Smooth muscle cell (in vitro differentiated cells): Measurements from ENCODE around the gene SMTNL2. TPM values are rescaled to one million over a fixed set of nuclear protein-coding genes. Genes with fewer than 3 reads are reported as not detected.

ENCODE experiments used
- DNase-seq: peaks from one replicate; lab custom pipeline; 2025; ENCODE audit not compliant: unreplicated experiment; lab: John Stamatoyannopoulos, UW
- H2AFZ ChIP-seq: fragments of 200-600 bp; sonication (generic); 2 replicates; pipeline ENCODE4 v1.6.0; 2016; ENCODE audit warnings: antibody characterized with exemption, low read depth, mild to moderate bottlenecking
- H3F3A ChIP-seq: fragments of 200-600 bp; sonication (generic); 2 replicates; pipeline ENCODE4 v1.6.0; 2017; ENCODE audit warnings: antibody characterized with exemption, low read depth
- H3K27ac ChIP-seq: fragments of 200-600 bp; sonication (generic); 2 replicates; pipeline ENCODE4 v1.5.1; 2016; ENCODE audit warnings: low read depth, mild to moderate bottlenecking
- H3K27me3 ChIP-seq: fragments of 200-600 bp; sonication (generic); 2 replicates; pipeline ENCODE4 v1.6.1; 2016; ENCODE audit warnings: low read depth, mild to moderate bottlenecking
- H3K36me3 ChIP-seq: fragments of 200-600 bp; sonication (generic); 2 replicates; pipeline ENCODE4 v1.5.1; 2016; ENCODE audit warnings: low read depth
- H3K4me1 ChIP-seq: fragments of 200-600 bp; sonication (generic); 2 replicates; pipeline ENCODE4 v1.5.1; 2016; ENCODE audit warnings: low read depth
- H3K4me2 ChIP-seq: fragments of 200-600 bp; sonication (generic); 2 replicates; pipeline ENCODE4 v1.6.0; 2016; ENCODE audit warnings: mild to moderate bottlenecking
- H3K4me3 ChIP-seq: fragments of 200-600 bp; sonication (generic); 2 replicates; pipeline ENCODE4 v1.5.1; 2016; ENCODE audit warnings: mild to moderate bottlenecking
- H3K79me2 ChIP-seq: fragments of 200-600 bp; sonication (generic); 2 replicates; pipeline ENCODE4 v1.6.0; 2016; ENCODE audit warnings: low read depth, mild to moderate bottlenecking
- H3K9ac ChIP-seq: fragments of 200-600 bp; sonication (generic); 2 replicates; pipeline ENCODE4 v1.6.0; 2016; ENCODE audit warnings: low read depth
- H3K9me3 ChIP-seq: fragments of 200-600 bp; sonication (generic); replicated peaks from 2 replicates; pipeline ENCODE4 v1.5.1; 2016; ENCODE audit warnings: low read depth
- H4K20me1 ChIP-seq: fragments of 200-600 bp; sonication (generic); 2 replicates; pipeline ENCODE4 v1.6.0; 2016; ENCODE audit warnings: low read depth
- WGBS: methylation state at CpG from one replicate; pipeline ENCODE4 v1.1.7; 2016; ENCODE audit warnings: low lambda C conversion rate; 5-methylcytosine and 5-hydroxymethylcytosine counted together
- polyA plus RNA-seq: library from polyadenylated mRNA; unstranded; fragments of >200 nt; fragmentation: Nextera tagmentation; extraction: Ambion mirVana; gene quantifications from 2 replicates; pipeline ENCODE4 v1.2.1, GENCODE V29; 2016
- total RNA-seq: library from RNA; depleted of rRNA; stranded (reverse); fragments of >200 nt; gene quantifications from 2 replicates; pipeline ENCODE4 v1.2.3, GENCODE V29; 2014
- TF ChIP-seq, protein P1 (sequence below): fragments of 200-600 bp; sonication (generic); IDR thresholded peaks from 2 replicates; pipeline ENCODE4 v1.5.1; 2017; ENCODE audit warnings: borderline replicate concordance, mild to moderate bottlenecking, antibody characterized with exemption; ENCODE audit not compliant: insufficient read depth, poor library complexity, severe bottlenecking

SMTNL2 gene
- total and polyA plus RNA-seq, 2 experiments from 2014 or later, result 5.1 to 8.3 TPM

DNA sequence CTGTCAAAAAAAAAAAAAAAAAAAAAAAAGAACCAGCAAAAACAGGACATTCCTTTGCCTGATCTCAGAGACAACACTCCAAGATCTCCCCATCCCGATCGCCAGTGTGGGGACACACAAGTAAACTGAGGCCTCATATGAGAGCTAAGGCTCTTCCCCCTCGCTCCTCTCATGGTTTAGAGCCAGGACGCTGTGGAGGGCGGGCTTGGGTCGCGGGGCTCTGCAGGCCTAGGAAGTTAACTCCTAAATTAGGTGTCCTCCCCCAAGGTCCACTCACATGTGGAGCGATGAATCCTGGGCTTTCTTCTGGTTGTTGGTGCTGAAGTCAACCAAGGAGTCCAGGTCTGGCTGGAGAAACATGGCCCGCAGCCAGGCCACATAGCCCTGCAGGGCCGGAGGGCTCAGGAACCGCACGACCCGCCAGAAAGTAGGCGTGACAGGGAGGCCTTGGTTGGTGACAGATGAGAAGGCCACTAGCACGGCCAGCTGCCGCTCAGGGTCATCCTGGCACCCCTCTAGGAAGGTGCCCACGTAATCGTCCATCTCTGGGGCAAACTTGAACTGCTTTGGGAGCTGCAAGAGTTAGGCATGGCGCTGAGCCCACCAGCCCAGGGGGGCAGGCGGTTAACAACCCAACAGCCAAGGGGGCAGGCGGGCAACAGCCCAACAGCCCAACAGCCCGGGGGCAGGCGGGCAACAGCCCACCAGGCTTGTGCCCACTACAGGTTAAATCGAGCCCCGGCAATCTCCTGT is 34.4 kb upstream of the SMTNL2 start:
- H3K27me3 ChIP-seq, result no peaks in the 10 kb centered on the region
- H3K4me3 ChIP-seq, result no peak overlapping the region
- no peak overlapping the region for H3K9ac ChIP-seq
- no peaks in the 10 kb centered on the region for H3K36me3 ChIP-seq
- H3K9me3 ChIP-seq, result no peaks in the 10 kb centered on the region
- WGBS, result 97% methylated on average over 25 of the region's 25 CpGs
- H3K79me2 ChIP-seq, result peaks cover 17% of the 10 kb centered on the region
- no peaks in the 10 kb centered on the region for H4K20me1 ChIP-seq
- H3K27ac ChIP-seq, result no peak overlapping the region
- H2AFZ ChIP-seq, result no peak overlapping the region
- no peaks in the 10 kb centered on the region for H3F3A ChIP-seq
- peaks cover 10% of the 10 kb centered on the region for H3K4me1 ChIP-seq
- no peak overlapping the region for H3K4me2 ChIP-seq
- DNase-seq, result no peak
- TF ChIP-seq, protein P1, sequence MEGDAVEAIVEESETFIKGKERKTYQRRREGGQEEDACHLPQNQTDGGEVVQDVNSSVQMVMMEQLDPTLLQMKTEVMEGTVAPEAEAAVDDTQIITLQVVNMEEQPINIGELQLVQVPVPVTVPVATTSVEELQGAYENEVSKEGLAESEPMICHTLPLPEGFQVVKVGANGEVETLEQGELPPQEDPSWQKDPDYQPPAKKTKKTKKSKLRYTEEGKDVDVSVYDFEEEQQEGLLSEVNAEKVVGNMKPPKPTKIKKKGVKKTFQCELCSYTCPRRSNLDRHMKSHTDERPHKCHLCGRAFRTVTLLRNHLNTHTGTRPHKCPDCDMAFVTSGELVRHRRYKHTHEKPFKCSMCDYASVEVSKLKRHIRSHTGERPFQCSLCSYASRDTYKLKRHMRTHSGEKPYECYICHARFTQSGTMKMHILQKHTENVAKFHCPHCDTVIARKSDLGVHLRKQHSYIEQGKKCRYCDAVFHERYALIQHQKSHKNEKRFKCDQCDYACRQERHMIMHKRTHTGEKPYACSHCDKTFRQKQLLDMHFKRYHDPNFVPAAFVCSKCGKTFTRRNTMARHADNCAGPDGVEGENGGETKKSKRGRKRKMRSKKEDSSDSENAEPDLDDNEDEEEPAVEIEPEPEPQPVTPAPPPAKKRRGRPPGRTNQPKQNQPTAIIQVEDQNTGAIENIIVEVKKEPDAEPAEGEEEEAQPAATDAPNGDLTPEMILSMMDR, result no peak

DNA sequence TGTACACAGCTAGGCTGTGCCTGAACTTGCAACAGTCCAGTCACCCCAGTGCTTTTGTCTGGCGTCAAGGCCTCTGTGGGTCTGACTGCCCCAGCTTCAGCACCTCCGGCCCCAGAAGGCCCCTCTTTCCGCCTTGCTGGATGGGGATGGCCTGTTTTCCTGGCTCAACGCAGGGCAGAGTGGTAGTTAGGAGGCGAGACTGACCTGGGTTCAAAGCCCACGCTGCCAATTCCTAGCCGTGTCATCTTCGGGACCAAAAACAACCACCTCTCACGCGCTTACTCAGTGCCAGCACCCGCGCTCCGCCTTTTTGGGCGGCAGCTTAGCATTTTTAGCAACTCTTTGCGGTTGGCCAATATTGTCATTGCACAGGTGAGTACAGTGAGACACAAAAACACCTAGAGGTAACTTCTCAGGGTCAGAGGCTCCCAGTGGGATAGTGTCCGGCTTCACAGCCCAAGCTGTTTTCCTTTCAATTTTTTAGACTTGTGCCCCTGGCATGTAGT is 33.7 kb upstream of the SMTNL2 start:
- H2AFZ ChIP-seq, result no peak overlapping the region
- H3K4me3 ChIP-seq, result no peak overlapping the region
- H3F3A ChIP-seq, result no peaks in the 10 kb centered on the region
- 98% methylated on average over 16 of the region's 16 CpGs for WGBS
- H3K4me1 ChIP-seq, result peaks cover 11% of the 10 kb centered on the region
- H3K4me2 ChIP-seq, result no peak overlapping the region
- no peaks in the 10 kb centered on the region for H3K9me3 ChIP-seq
- H3K36me3 ChIP-seq, result no peaks in the 10 kb centered on the region
- peaks cover 18% of the 10 kb centered on the region for H3K79me2 ChIP-seq
- no peak overlapping the region for H3K27ac ChIP-seq
- H3K9ac ChIP-seq, result no peak overlapping the region
- DNase-seq, result no peak
- no peaks in the 10 kb centered on the region for H4K20me1 ChIP-seq
- TF ChIP-seq, protein P1, result no peak
- H3K27me3 ChIP-seq, result no peaks in the 10 kb centered on the region

DNA sequence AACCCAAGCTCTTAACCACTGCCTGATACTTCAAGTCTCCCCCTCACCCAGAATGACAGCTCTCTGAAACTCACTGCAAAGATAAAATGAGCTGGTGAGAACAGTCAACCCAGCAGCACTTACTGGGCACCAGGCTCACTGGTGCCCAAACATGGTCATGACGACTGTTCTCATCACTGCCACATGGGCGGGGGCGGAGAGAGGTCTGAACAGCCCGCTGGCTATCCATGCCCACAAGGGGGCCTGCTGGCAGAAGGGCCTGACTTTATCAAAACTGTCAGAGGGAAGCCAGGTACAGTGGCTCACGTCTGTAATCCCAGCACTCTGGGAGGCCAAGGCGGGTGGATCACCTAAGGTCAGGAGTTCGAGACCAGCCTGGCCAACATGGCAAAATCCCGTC is 33.2 kb upstream of the SMTNL2 start:
- H3F3A ChIP-seq, result no peaks in the 10 kb centered on the region
- H4K20me1 ChIP-seq, result no peaks in the 10 kb centered on the region
- H3K36me3 ChIP-seq, result no peaks in the 10 kb centered on the region
- H3K27ac ChIP-seq, result no peak overlapping the region
- no peak overlapping the region for H3K4me2 ChIP-seq
- H3K4me1 ChIP-seq, result peaks cover 17% of the 10 kb centered on the region
- no peak overlapping the region for H3K9ac ChIP-seq
- H3K27me3 ChIP-seq, result no peaks in the 10 kb centered on the region
- no peak for DNase-seq
- peaks cover 18% of the 10 kb centered on the region for H3K79me2 ChIP-seq
- H3K9me3 ChIP-seq, result no peaks in the 10 kb centered on the region
- H2AFZ ChIP-seq, result no peak overlapping the region
- WGBS, result 94% methylated on average over 8 of the region's 8 CpGs
- no peak overlapping the region for H3K4me3 ChIP-seq
- TF ChIP-seq, protein P1, result no peak
